Measurements from ENCODE around the gene SAP30BP. TPM values are rescaled to one million over a fixed set of nuclear protein-coding genes. Genes with fewer than 3 reads are reported as not detected.
A peak's percentile ranks its signal among the peaks of the same experiment; 100 is the strongest.

SAP30BP gene
- total RNA-seq, 4 donors from 2014 or later, result 33.9 to 72.7 (median 44.4) TPM

- TF ChIP-seq POLR2A (IDR thresholded peaks at IDR 0.05) (no peak), CTCF (IDR thresholded peaks at IDR 0.05) (no peak)
- no peak overlapping the region for H3K4me3 ChIP-seq
- 95% methylated on average over 6 of the region's 10 CpGs; no CpG with 5 or more reads in 1 of the 2 donors for WGBS, 2 donors
- H3K9me3 ChIP-seq, result no peaks in the 10 kb centered on the region
- H3K27me3 ChIP-seq, result no peaks in the 10 kb centered on the region
- peaks cover 2 to 97% (median 39%) of the 10 kb centered on the region in 3 donors for H3K36me3 ChIP-seq
- H3K27ac ChIP-seq, result no peak overlapping the region
- H3K4me1 ChIP-seq, result peaks cover 12 to 53% (median 12%) of the 10 kb centered on the region in 3 donors
- intact Hi-C loops (cut with DNase I), result loop anchor here (5.0 to 10.0 kb wide), 3 partner anchors 80 to 248 kb away; partner anchors contain the start of gene SMIM5
- DNase-seq, result no peak
Measured at GRCh38 chr17:75752405-75752709, 85.2 kb downstream of the SAP30BP start.

GRCh38 chr17:75752802-75753513 lies 85.8 kb downstream of the SAP30BP start:
- DNase-seq, result no peak
- H3K4me1 ChIP-seq, result peaks cover 12 to 47% (median 12%) of the 10 kb centered on the region in 3 donors
- peak overlapping the region in 1 of 4 donors; percentile 41 for H3K27ac ChIP-seq
- no peaks in the 10 kb centered on the region for H3K27me3 ChIP-seq
- intact Hi-C loops (cut with DNase I), result loop anchor here (5.0 to 10.0 kb wide), 3 partner anchors 81 to 248 kb away; partner anchors contain the start of gene SMIM5
- H3K36me3 ChIP-seq, result peaks cover 7 to 100% (median 45%) of the 10 kb centered on the region in 3 donors
- H3K4me3 ChIP-seq, result peak overlapping the region; percentile 4 to 66 (median 40)
- H3K9me3 ChIP-seq, result no peaks in the 10 kb centered on the region
- TF ChIP-seq POLR2A (IDR thresholded peaks at IDR 0.05) (no peak), CTCF (IDR thresholded peaks at IDR 0.05) (no peak)
- WGBS, 2 donors, result 74 to 77% methylated on average over 11 to 13 of the region's 19 CpGs

GRCh38 chr17:75753514-75754377 lies 86.6 kb downstream of the SAP30BP start:
- Histone ChIP-seq H3K36me3 (peaks cover 12 to 100% (median 46%) of the 10 kb centered on the region in 3 donors), H3K4me1 (peaks cover 12 to 47% (median 12%) of the 10 kb centered on the region in 3 donors), H3K27ac (peak overlapping the region in 2 of 4 donors; percentile 41 to 70), H3K4me3 (peak overlapping the region; percentile 4 to 66 (median 40)), H3K27me3 (no peaks in the 10 kb centered on the region), H3K9me3 (no peaks in the 10 kb centered on the region)
- WGBS, 2 donors, result 60% methylated on average over 1 of the region's 76 CpGs; no CpG with 5 or more reads in 1 of the 2 donors
- no peak for DNase-seq
- TF ChIP-seq CTCF (IDR thresholded peaks at IDR 0.05), result peak; percentile 11 to 50 (median 26)
- no peak for TF ChIP-seq POLR2A (IDR thresholded peaks at IDR 0.05)
- intact Hi-C loops (cut with DNase I), result loop anchor here (5.0 to 10.0 kb wide), 3 partner anchors 81 to 249 kb away; partner anchors contain the start of gene SMIM5

GRCh38 chr17:75754378-75755204 lies 87.5 kb downstream of the SAP30BP start:
- no peak for DNase-seq
- TF ChIP-seq POLR2A (IDR thresholded peaks at IDR 0.05), result no peak
- TF ChIP-seq CTCF (IDR thresholded peaks at IDR 0.05), result no peak
- Histone ChIP-seq H3K4me1 (peaks cover 12 to 50% (median 16%) of the 10 kb centered on the region in 3 donors), H3K36me3 (peaks cover 12 to 100% (median 45%) of the 10 kb centered on the region in 3 donors), H3K27me3 (no peaks in the 10 kb centered on the region), H3K9me3 (no peaks in the 10 kb centered on the region), H3K27ac (peak overlapping the region in 1 of 4 donors; percentile 70), H3K4me3 (peak overlapping the region in 2 of 4 donors; percentile 43 to 66)
- 67 to 74% methylated on average over 17 to 19 of the region's 27 CpGs for WGBS, 2 donors
- intact Hi-C loops (cut with DNase I), result loop anchor here (5.0 to 10.0 kb wide), 3 partner anchors 82 to 250 kb away; partner anchors contain the start of gene SMIM5

All from esophagus squamous epithelium (tissue), 5 donors.